Neural progenitor cell (in vitro differentiated cells): ENCODE measurements around the gene RNF38. TPM values are rescaled to one million over a fixed set of nuclear protein-coding genes. Genes with fewer than 3 reads are reported as not detected.
"Not testable (repeated sequence)": the region's sequence is repeated elsewhere in the genome, so short reads cannot be mapped to it uniquely, and the experiment has no call there.

ENCODE experiments used
- DNase-seq: peaks from one replicate; pipeline ENCODE4 v3.0.0-alpha.2; 2016; ENCODE audit warnings: low spot score
- H2AFZ ChIP-seq: fragments of 200-600 bp; sonication (generic); replicated peaks from 2 replicates; pipeline ENCODE4 v1.6.1; 2016; ENCODE audit warnings: antibody characterized with exemption
- H3F3A ChIP-seq: fragments of 200-600 bp; sonication (generic); 2 replicates; pipeline ENCODE4 v1.6.1; 2016; ENCODE audit warnings: antibody characterized with exemption, low read depth
- H3K27ac ChIP-seq: fragments of 200-600 bp; sonication (generic); 2 replicates; pipeline ENCODE4 v1.5.1; 2016; ENCODE audit warnings: mild to moderate bottlenecking
- H3K27me3 ChIP-seq: fragments of 200-600 bp; sonication (generic); 2 replicates; pipeline ENCODE4 v1.6.1; 2016; ENCODE audit warnings: mild to moderate bottlenecking, moderate library complexity
- H3K36me3 ChIP-seq: fragments of 200-600 bp; sonication (generic); 2 replicates; pipeline ENCODE4 v1.5.1; 2016
- H3K4me1 ChIP-seq: fragments of 200-600 bp; sonication (generic); 2 replicates; pipeline ENCODE4 v1.6.1; 2016; ENCODE audit warnings: mixed run types
- H3K4me2 ChIP-seq: fragments of 200-600 bp; sonication (generic); 2 replicates; pipeline ENCODE4 v1.6.1; 2016
- H3K4me3 ChIP-seq: fragments of 200-600 bp; sonication (generic); 2 replicates; pipeline ENCODE4 v1.5.1; 2016
- H3K79me2 ChIP-seq: fragments of 200-600 bp; sonication (generic); 2 replicates; pipeline ENCODE4 v1.6.1; 2016; ENCODE audit warnings: low read depth
- H3K9ac ChIP-seq: fragments of 200-600 bp; sonication (generic); 2 replicates; pipeline ENCODE4 v1.6.1; 2016
- H3K9me3 ChIP-seq: fragments of 200-600 bp; sonication (generic); 2 replicates; pipeline ENCODE4 v1.5.1; 2016; ENCODE audit warnings: low read depth
- H4K20me1 ChIP-seq: fragments of 200-600 bp; sonication (generic); 2 replicates; pipeline ENCODE4 v1.6.1; 2016; ENCODE audit warnings: low read depth
- H3K27ac Mint-ChIP-seq: 3 replicates; pipeline ENCODE4 v1.8.0; 2021; ENCODE audit warnings: mixed read lengths
- H3K27me3 Mint-ChIP-seq: 2 replicates; pipeline ENCODE4 v1.8.0; 2022; ENCODE audit warnings: low read depth, mild to moderate bottlenecking, inconsistent platforms, moderate library complexity, mixed read lengths; ENCODE audit not compliant: insufficient read depth
- H3K36me3 Mint-ChIP-seq: 3 replicates; pipeline ENCODE4 v1.8.0; 2021; ENCODE audit warnings: mixed read lengths
- H3K4me1 Mint-ChIP-seq: 3 replicates; pipeline ENCODE4 v1.8.0; 2021; ENCODE audit warnings: mixed read lengths
- H3K4me3 Mint-ChIP-seq: 3 replicates; pipeline ENCODE4 v1.8.0; 2021; ENCODE audit warnings: mild to moderate bottlenecking, moderate library complexity, mixed read lengths
- H3K9me3 Mint-ChIP-seq: 3 replicates; pipeline ENCODE4 v1.8.0; 2020; ENCODE audit warnings: mixed read lengths
- EZH2 ChIP-seq: fragments of 200-600 bp; sonication (generic); IDR thresholded peaks from 2 replicates; pipeline ENCODE4 v1.6.1; 2017; ENCODE audit warnings: antibody characterized with exemption, mild to moderate bottlenecking, moderate library complexity
- EZH2phosphoT487 ChIP-seq: fragments of 200-600 bp; sonication (generic); IDR thresholded peaks from 2 replicates; pipeline ENCODE4 v1.6.1; 2017; ENCODE audit warnings: antibody characterized with exemption
- total RNA-seq: library from RNA; depleted of rRNA; stranded (reverse); fragments of >200 nt; gene quantifications from 2 replicates; pipeline ENCODE4 v1.2.3, GENCODE V29; 2015; ENCODE audit warnings: low replicate concordance
- TF ChIP-seq, protein P1 (sequence below): fragments of 200-600 bp; sonication (generic); IDR thresholded peaks from 2 replicates; pipeline ENCODE4 v1.5.1; 2017; ENCODE audit warnings: antibody characterized with exemption, mild to moderate bottlenecking

Gene RNF38
- total RNA-seq, 1 donor from 2014 or later: 63.8 TPM

DNA sequence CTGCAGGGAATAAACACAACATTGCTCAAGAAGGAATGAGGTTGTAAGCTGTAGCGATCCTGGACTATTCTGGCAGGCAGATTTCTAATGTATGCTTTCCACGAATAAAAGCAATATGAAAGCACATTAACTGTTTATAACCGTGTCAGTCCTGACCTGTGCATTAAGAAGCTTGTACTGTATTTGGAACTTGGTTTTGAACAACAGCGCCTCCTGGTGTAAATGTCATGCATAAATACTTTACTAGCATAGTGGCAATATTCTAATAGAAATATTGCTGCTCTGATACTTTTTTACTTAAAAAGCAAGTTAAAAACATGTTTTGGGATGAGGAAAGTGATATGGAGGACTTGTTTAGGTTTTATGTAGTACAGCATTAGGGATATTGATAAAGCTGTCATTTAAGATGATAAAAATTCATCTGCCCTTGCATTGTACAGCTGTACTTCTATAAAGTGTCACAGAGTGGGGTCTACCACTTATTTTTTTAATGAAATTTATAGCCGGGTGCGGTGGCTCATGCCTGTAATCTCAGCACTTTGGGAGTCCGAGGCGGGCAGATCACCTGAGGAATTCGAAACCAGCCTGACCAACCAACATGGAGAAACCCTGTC is 71.2 kb downstream of the RNF38 start:
- Mint-ChIP-seq H3K9me3 (no peaks in the 10 kb centered on the region), H3K27me3 (peaks cover 4% of the 10 kb centered on the region), H3K36me3 (peaks cover 1% of the 10 kb centered on the region), H3K4me3 (no peak overlapping the region), H3K4me1 (no peaks in the 10 kb centered on the region), H3K27ac (no peak overlapping the region)
- TF ChIP-seq EZH2phosphoT487: no peak
- TF ChIP-seq EZH2: no peak
- TF ChIP-seq, protein P1, sequence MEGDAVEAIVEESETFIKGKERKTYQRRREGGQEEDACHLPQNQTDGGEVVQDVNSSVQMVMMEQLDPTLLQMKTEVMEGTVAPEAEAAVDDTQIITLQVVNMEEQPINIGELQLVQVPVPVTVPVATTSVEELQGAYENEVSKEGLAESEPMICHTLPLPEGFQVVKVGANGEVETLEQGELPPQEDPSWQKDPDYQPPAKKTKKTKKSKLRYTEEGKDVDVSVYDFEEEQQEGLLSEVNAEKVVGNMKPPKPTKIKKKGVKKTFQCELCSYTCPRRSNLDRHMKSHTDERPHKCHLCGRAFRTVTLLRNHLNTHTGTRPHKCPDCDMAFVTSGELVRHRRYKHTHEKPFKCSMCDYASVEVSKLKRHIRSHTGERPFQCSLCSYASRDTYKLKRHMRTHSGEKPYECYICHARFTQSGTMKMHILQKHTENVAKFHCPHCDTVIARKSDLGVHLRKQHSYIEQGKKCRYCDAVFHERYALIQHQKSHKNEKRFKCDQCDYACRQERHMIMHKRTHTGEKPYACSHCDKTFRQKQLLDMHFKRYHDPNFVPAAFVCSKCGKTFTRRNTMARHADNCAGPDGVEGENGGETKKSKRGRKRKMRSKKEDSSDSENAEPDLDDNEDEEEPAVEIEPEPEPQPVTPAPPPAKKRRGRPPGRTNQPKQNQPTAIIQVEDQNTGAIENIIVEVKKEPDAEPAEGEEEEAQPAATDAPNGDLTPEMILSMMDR: peak; percentile 93
- H3K4me3 ChIP-seq: no peak overlapping the region
- no peaks in the 10 kb centered on the region for H3K79me2 ChIP-seq
- DNase-seq: peak; percentile 68
- no peaks in the 10 kb centered on the region for H3K4me1 ChIP-seq
- no peaks in the 10 kb centered on the region for H3K9me3 ChIP-seq
- peaks cover 10% of the 10 kb centered on the region for H3F3A ChIP-seq
- no peak overlapping the region for H2AFZ ChIP-seq
- no peak overlapping the region for H3K27ac ChIP-seq
- H3K9ac ChIP-seq: no peak overlapping the region
- no peaks in the 10 kb centered on the region for H3K27me3 ChIP-seq
- H3K36me3 ChIP-seq: no peaks in the 10 kb centered on the region
- no peaks in the 10 kb centered on the region for H4K20me1 ChIP-seq
- H3K4me2 ChIP-seq: no peak overlapping the region

DNA sequence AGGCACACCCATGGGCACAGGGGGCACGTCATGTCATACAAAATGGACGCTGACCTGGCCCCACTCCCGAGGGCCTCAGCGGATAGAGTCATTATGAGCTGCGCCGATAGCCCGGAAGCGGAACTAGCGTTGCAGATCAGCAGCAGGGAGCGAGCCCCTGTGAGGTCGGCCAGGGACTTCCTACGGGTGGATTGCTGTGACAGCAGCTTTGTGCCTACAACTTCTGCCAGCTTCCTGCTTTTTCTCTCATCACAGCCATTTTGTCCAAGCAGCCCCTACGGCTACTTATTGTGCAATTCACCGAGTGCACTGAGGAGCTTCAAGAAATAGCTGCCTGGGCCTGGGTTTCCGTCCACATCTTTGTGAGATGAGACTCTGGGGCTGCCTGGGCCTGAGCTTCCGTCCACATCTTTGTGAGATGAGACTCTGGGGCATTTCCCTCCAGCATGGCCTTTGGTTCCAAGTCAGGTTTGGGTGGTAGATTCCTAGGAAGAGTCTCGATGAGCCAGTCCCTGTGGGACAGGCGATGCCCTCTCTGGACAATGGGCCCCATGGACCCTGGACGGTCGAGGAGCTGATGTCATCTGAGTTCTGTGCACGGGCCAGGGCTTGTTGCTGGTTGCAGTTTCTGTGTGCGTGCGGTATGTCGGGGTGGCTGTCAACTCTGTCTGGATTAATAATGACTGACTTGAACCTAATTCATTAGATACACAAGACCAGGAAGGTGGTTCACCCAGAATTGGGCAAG is 74.8 kb downstream of the RNF38 start:
- Histone ChIP-seq H3K4me3 (no peak overlapping the region), H4K20me1 (no peaks in the 10 kb centered on the region), H3K27me3 (no peaks in the 10 kb centered on the region), H2AFZ (no peak overlapping the region), H3K9ac (no peak overlapping the region), H3K36me3 (no peaks in the 10 kb centered on the region), H3K4me1 (no peaks in the 10 kb centered on the region), H3K27ac (no peak overlapping the region), H3F3A (no peaks in the 10 kb centered on the region), H3K9me3 (no peaks in the 10 kb centered on the region), H3K4me2 (no peak overlapping the region), H3K79me2 (no peaks in the 10 kb centered on the region)
- Mint-ChIP-seq H3K27ac (peak overlapping the region; percentile 57), H3K4me3 (no peak overlapping the region), H3K27me3 (peaks cover 4% of the 10 kb centered on the region), H3K9me3 (peaks cover 2% of the 10 kb centered on the region), H3K4me1 (no peaks in the 10 kb centered on the region), H3K36me3 (no peaks in the 10 kb centered on the region)
- DNase-seq: no peak
- no peak for TF ChIP-seq EZH2

DNA sequence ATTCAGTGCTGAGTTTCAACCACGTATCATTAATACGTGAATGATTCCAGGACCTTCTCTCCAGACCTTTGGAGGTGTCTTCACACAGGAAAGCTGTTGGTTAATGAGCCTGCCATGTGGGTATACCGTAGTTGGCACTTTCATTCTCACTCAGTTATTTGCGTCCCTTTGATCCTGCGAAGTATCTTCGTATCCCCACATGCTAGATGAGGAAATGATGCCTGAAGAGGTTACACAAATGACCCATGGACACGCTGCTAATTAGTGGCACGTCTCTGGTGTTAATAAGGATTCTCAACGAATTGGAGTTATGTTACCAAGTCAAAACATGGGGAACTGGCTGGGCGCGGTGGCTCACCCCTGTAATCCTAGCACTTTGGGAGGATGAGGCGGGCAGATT is 76.1 kb downstream of the RNF38 start:
- no peaks in the 10 kb centered on the region for H3K4me1 ChIP-seq
- TF ChIP-seq, protein P1: no peak
- Mint-ChIP-seq H3K9me3 (peaks cover 2% of the 10 kb centered on the region), H3K4me3 (no peak overlapping the region), H3K27ac (no peak overlapping the region), H3K36me3 (no peaks in the 10 kb centered on the region), H3K4me1 (no peaks in the 10 kb centered on the region), H3K27me3 (peaks cover 4% of the 10 kb centered on the region)
- H3K4me2 ChIP-seq: no peak overlapping the region
- no peaks in the 10 kb centered on the region for H3F3A ChIP-seq
- no peaks in the 10 kb centered on the region for H4K20me1 ChIP-seq
- H3K27ac ChIP-seq: no peak overlapping the region
- H3K4me3 ChIP-seq: no peak overlapping the region
- no peak overlapping the region for H3K9ac ChIP-seq
- no peaks in the 10 kb centered on the region for H3K9me3 ChIP-seq
- H3K79me2 ChIP-seq: no peaks in the 10 kb centered on the region
- H2AFZ ChIP-seq: no peak overlapping the region
- H3K27me3 ChIP-seq: no peaks in the 10 kb centered on the region
- no peak for DNase-seq
- H3K36me3 ChIP-seq: no peaks in the 10 kb centered on the region

DNA sequence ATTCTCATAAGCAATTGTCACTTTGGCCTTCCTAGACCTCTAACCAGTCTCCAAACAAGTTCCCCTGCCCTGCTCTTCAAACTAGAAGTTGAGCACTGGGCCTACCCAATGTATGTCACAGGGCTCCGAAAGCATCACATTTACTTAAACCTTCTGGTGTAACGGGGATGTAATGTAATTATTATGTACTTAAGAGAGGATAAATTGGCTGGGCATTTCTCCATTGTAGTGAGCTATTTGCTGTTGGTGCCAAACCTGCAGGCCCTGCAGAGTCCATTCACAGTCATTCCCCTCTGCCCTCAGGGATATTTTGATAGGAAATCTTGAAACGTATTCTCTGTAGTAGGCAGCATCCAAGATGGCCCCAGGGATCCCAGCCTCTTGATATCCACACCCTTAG is 77.6 kb downstream of the RNF38 start:
- Histone ChIP-seq H3K27me3 (no peaks in the 10 kb centered on the region), H2AFZ (no peak overlapping the region), H3K4me1 (no peaks in the 10 kb centered on the region), H3K4me3 (no peak overlapping the region), H3K27ac (no peak overlapping the region), H3K79me2 (no peaks in the 10 kb centered on the region), H3K4me2 (no peak overlapping the region), H3K9ac (no peak overlapping the region), H3F3A (no peaks in the 10 kb centered on the region), H3K36me3 (no peaks in the 10 kb centered on the region), H3K9me3 (no peaks in the 10 kb centered on the region), H4K20me1 (no peaks in the 10 kb centered on the region)
- no peak for DNase-seq
- TF ChIP-seq, protein P1: no peak
- TF ChIP-seq EZH2phosphoT487 (no peak), EZH2 (no peak)
- H3K9me3 Mint-ChIP-seq: peaks cover 2% of the 10 kb centered on the region
- H3K36me3 Mint-ChIP-seq: no peaks in the 10 kb centered on the region
- no peak overlapping the region for H3K27ac Mint-ChIP-seq
- H3K4me1 Mint-ChIP-seq: no peaks in the 10 kb centered on the region
- H3K4me3 Mint-ChIP-seq: no peak overlapping the region
- peaks cover 2% of the 10 kb centered on the region for H3K27me3 Mint-ChIP-seq

DNA sequence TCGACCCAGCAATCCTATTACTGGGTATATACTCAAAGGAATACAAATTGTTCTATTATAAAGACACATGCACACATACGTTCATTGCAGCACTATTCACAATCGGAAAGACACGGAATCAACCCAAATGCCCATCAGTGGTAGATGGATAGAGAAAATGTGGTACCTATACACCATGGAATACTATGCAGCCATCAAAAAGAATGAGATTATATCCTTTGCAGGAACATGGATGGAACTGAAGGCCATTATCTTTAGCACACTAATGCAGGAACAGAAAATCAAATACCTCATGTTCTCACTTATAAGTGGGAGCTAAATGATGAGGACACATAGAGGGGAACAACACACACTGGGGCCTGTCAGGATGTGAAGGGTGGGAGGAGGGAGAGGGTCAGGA is 78.2 kb downstream of the RNF38 start:
- H2AFZ ChIP-seq, H3K27me3 Mint-ChIP-seq, H3K4me2 ChIP-seq, H3K4me3 ChIP-seq, H3K27ac ChIP-seq, H3K36me3 Mint-ChIP-seq, DNase-seq, H4K20me1 ChIP-seq, H3K4me3 Mint-ChIP-seq, H3K79me2 ChIP-seq, H3K9ac ChIP-seq, H3F3A ChIP-seq, H3K4me1 Mint-ChIP-seq, H3K36me3 ChIP-seq, H3K27ac Mint-ChIP-seq, H3K9me3 Mint-ChIP-seq, H3K9me3 ChIP-seq, H3K4me1 ChIP-seq, H3K27me3 ChIP-seq: not testable (repeated sequence)
